HEK293 (cell line): ENCODE data around the gene NTRK3.

Experiments
- CTCF ChIA-PET: fragments of 350-600 bp; formaldehyde crosslinking; extraction: SDS; loops from one replicate; lab custom pipeline; 2021; ENCODE audit warnings: antibody characterized with exemption; lab: Yijun Ruan, JAX
- POLR2A ChIA-PET: fragments of 300-600 bp; formaldehyde crosslinking; extraction: SDS; loops from one replicate; lab custom pipeline; 2020; ENCODE audit warnings: antibody characterized with exemption, inconsistent platforms; lab: Yijun Ruan, JAX
- H3K27ac ChIP-seq: fragments of 200-500 bp; sonication (Bioruptor generic); 2 replicates; pipeline ENCODE4 v1.5.1; 2014; ENCODE audit warnings: low read depth, low read length, control low read depth, inconsistent platforms; ENCODE audit errors: extremely low read depth
- H3K36me3 ChIP-seq, 2 experiments: fragments of 200-500 bp in 1 of 2; sonication (Bioruptor generic) in 1 of 2; 1 replicate in 1 of 2; 2 replicates in 1 of 2; pipeline ENCODE4 v1.5.1; 2014 to 2017; ENCODE audit warnings: inconsistent platforms in 2 of 2, low read length in 2 of 2; ENCODE audit not compliant: control insufficient read depth in 2 of 2, insufficient read depth in 1 of 2
- H3K4me1 ChIP-seq: fragments of 200-500 bp; sonication (Bioruptor generic); 2 replicates; pipeline ENCODE4 v1.5.1; 2014; ENCODE audit warnings: mild to moderate bottlenecking, low read length, inconsistent platforms; ENCODE audit not compliant: control insufficient read depth, insufficient read depth
- H3K4me3 ChIP-seq: 2 replicates; pipeline ENCODE4 v1.5.1; 2011; ENCODE audit warnings: low read depth, mild to moderate bottlenecking, control low read depth, low read length, moderate library complexity
- H3K9me3 ChIP-seq: fragments of 200-500 bp; sonication (Bioruptor generic); 2 replicates; pipeline ENCODE4 v1.5.1; 2014; ENCODE audit warnings: low read depth, low read length, inconsistent platforms; ENCODE audit not compliant: control insufficient read depth, insufficient read depth
- GLI4 ChIP-seq: fragments of 450-650 bp; formaldehyde crosslinking; IDR thresholded peaks from 2 replicates; pipeline ENCODE4 v1.5.1; 2016; ENCODE audit warnings: missing biosample characterization, missing genetic modification characterization
- HOXC10 ChIP-seq: sonication (generic); formaldehyde crosslinking; IDR thresholded peaks from 2 replicates; pipeline ENCODE4 v1.8.1; 2023; ENCODE audit warnings: mild to moderate bottlenecking, missing genetic modification reagents
- IKZF3 ChIP-seq: fragments of 450-650 bp; IDR thresholded peaks from 2 replicates; pipeline ENCODE4 v1.5.0; 2018; ENCODE audit warnings: missing biosample characterization, mild to moderate bottlenecking, missing genetic modification characterization, moderate library complexity
- KLF7 ChIP-seq: fragments of 450-650 bp; formaldehyde crosslinking; IDR thresholded peaks from 2 replicates; pipeline ENCODE4 v1.5.1; 2016; ENCODE audit warnings: missing biosample characterization, missing genetic modification characterization, borderline replicate concordance
- KLF9 ChIP-seq: fragments of 450-650 bp; formaldehyde crosslinking; IDR thresholded peaks from 2 replicates; pipeline ENCODE4 v1.5.1; 2016; ENCODE audit warnings: missing biosample characterization, missing genetic modification characterization, low read depth
- OVOL3 ChIP-seq: fragments of 450-650 bp; formaldehyde crosslinking; IDR thresholded peaks from 2 replicates; pipeline ENCODE4 v1.5.1; 2016; ENCODE audit warnings: missing biosample characterization, missing genetic modification characterization
- REPIN1 ChIP-seq: fragments of 450-650 bp; formaldehyde crosslinking; IDR thresholded peaks from 2 replicates; pipeline ENCODE4 v1.5.1; 2017; ENCODE audit warnings: missing biosample characterization, missing genetic modification characterization, low read depth
- SETDB1 ChIP-seq: IDR thresholded peaks from one replicate; pipeline ENCODE4 v1.6.1; 2017; ENCODE audit warnings: mild to moderate bottlenecking, low read length, moderate library complexity, mixed read lengths; ENCODE audit not compliant: insufficient read length
- ZFP37 ChIP-seq: fragments of 450-650 bp; formaldehyde crosslinking; IDR thresholded peaks from 2 replicates; pipeline ENCODE4 v1.5.1; 2016; ENCODE audit warnings: missing biosample characterization, missing genetic modification characterization
- ZFP41 ChIP-seq: fragments of 450-650 bp; formaldehyde crosslinking; IDR thresholded peaks from 2 replicates; pipeline ENCODE4 v1.5.1; 2016; ENCODE audit warnings: missing biosample characterization, missing genetic modification characterization, borderline replicate concordance
- ZFP69B ChIP-seq: fragments of 450-650 bp; formaldehyde crosslinking; IDR thresholded peaks from 2 replicates; pipeline ENCODE4 v1.5.1; 2016; ENCODE audit warnings: missing biosample characterization, missing genetic modification characterization
- ZIC2 ChIP-seq: fragments of 450-650 bp; formaldehyde crosslinking; IDR thresholded peaks from 2 replicates; pipeline ENCODE4 v1.5.1; 2016; ENCODE audit warnings: missing biosample characterization, missing genetic modification characterization
- ZNF140 ChIP-seq: fragments of 450-650 bp; formaldehyde crosslinking; IDR thresholded peaks from 2 replicates; pipeline ENCODE4 v1.5.1; 2016; ENCODE audit warnings: missing biosample characterization, missing genetic modification characterization
- ZNF221 ChIP-seq: fragments of 450-650 bp; formaldehyde crosslinking; IDR thresholded peaks from 2 replicates; pipeline ENCODE4 v1.5.1; 2017; ENCODE audit warnings: missing biosample characterization, missing genetic modification characterization, borderline replicate concordance
- ZNF292 ChIP-seq: fragments of 450-650 bp; formaldehyde crosslinking; IDR thresholded peaks from 2 replicates; pipeline ENCODE4 v1.5.1; 2016; ENCODE audit warnings: low read depth, missing biosample characterization, missing genetic modification characterization, borderline replicate concordance
- ZNF311 ChIP-seq: fragments of 450-650 bp; formaldehyde crosslinking; IDR thresholded peaks from 2 replicates; pipeline ENCODE4 v1.5.1; 2017; ENCODE audit warnings: missing biosample characterization, missing genetic modification characterization, borderline replicate concordance
- ZNF544 ChIP-seq: fragments of 450-650 bp; formaldehyde crosslinking; IDR thresholded peaks from 2 replicates; pipeline ENCODE4 v1.5.0; 2017; ENCODE audit warnings: missing biosample characterization, missing genetic modification characterization
- ZNF555 ChIP-seq: fragments of 450-650 bp; formaldehyde crosslinking; conservative IDR thresholded peaks from 2 replicates; pipeline ENCODE4 v1.5.1; 2017; ENCODE audit warnings: missing biosample characterization, mild to moderate bottlenecking, missing genetic modification characterization, inconsistent platforms
- ZNF571 ChIP-seq: fragments of 450-650 bp; formaldehyde crosslinking; IDR thresholded peaks from 2 replicates; pipeline ENCODE4 v1.5.0; 2017; ENCODE audit warnings: missing biosample characterization, missing genetic modification characterization
- ZNF626 ChIP-seq: fragments of 450-650 bp; sonication (Bioruptor Pico); formaldehyde crosslinking; IDR thresholded peaks from 2 replicates; pipeline ENCODE4 v1.5.1; 2018; ENCODE audit warnings: missing biosample characterization, missing genetic modification characterization, inconsistent platforms
- ZNF664 ChIP-seq: fragments of 450-650 bp; formaldehyde crosslinking; IDR thresholded peaks from 2 replicates; pipeline ENCODE4 v1.5.1; 2016; ENCODE audit warnings: missing biosample characterization, missing genetic modification characterization
- ZNF670 ChIP-seq: fragments of 450-650 bp; formaldehyde crosslinking; IDR thresholded peaks from 2 replicates; pipeline ENCODE4 v1.5.1; 2016; ENCODE audit warnings: missing biosample characterization, missing genetic modification characterization, low read depth
- ZNF837 ChIP-seq: fragments of 450-650 bp; formaldehyde crosslinking; IDR thresholded peaks from 2 replicates; pipeline ENCODE4 v1.5.1; 2016; ENCODE audit warnings: missing biosample characterization, missing genetic modification characterization
- TF ChIP-seq, protein P1 (sequence below): fragments of 450-650 bp; formaldehyde crosslinking; IDR thresholded peaks from 2 replicates; pipeline ENCODE4 v1.5.1; 2017; ENCODE audit warnings: missing biosample characterization, missing genetic modification characterization
- TF ChIP-seq, protein P2 (sequence below): fragments of 450-650 bp; formaldehyde crosslinking; IDR thresholded peaks from 2 replicates; pipeline ENCODE4 v1.5.1; 2016; ENCODE audit warnings: missing biosample characterization, missing genetic modification characterization
- TF ChIP-seq, protein P3 (sequence below): fragments of 450-650 bp; formaldehyde crosslinking; IDR thresholded peaks from 2 replicates; pipeline ENCODE4 v1.5.1; 2016; ENCODE audit warnings: missing biosample characterization, missing genetic modification characterization
- TF ChIP-seq, protein P4 (sequence below): fragments of 450-650 bp; formaldehyde crosslinking; IDR thresholded peaks from 2 replicates; pipeline ENCODE4 v1.5.1; 2016; ENCODE audit warnings: missing biosample characterization, missing genetic modification characterization
- TF ChIP-seq, protein P5 (sequence below): fragments of 450-650 bp; formaldehyde crosslinking; IDR thresholded peaks from 2 replicates; pipeline ENCODE4 v1.5.1; 2016; ENCODE audit warnings: missing biosample characterization, missing genetic modification characterization
- TF ChIP-seq, protein P6 (sequence below): fragments of 450-650 bp; formaldehyde crosslinking; IDR thresholded peaks from 2 replicates; pipeline ENCODE4; 2016; ENCODE audit warnings: missing biosample characterization, missing genetic modification characterization
- TF ChIP-seq, protein P7 (sequence below): fragments of 450-650 bp; formaldehyde crosslinking; IDR thresholded peaks from 2 replicates; pipeline ENCODE4 v1.5.1; 2017; ENCODE audit warnings: missing biosample characterization, missing genetic modification characterization

NTRK3 gene

DNA sequence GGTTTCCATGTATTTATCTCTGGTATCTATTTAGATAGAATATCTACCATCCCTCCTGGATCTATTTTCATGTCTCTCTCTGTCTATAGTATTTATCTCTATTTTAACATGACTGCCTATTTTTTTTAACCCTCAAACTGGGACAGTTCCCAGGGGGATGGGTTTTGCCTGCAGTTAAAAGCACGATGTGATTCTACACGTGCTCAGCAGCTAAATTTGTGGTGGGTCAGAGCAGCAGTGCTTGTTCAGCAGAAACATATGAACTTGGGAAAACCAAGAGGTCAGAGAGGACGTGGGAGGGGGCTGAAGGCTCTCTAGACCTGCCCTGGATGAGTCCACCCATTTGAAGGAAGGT lies 189.2 kb downstream of the NTRK3 start:
- no peak overlapping the region for H3K27ac ChIP-seq

DNA sequence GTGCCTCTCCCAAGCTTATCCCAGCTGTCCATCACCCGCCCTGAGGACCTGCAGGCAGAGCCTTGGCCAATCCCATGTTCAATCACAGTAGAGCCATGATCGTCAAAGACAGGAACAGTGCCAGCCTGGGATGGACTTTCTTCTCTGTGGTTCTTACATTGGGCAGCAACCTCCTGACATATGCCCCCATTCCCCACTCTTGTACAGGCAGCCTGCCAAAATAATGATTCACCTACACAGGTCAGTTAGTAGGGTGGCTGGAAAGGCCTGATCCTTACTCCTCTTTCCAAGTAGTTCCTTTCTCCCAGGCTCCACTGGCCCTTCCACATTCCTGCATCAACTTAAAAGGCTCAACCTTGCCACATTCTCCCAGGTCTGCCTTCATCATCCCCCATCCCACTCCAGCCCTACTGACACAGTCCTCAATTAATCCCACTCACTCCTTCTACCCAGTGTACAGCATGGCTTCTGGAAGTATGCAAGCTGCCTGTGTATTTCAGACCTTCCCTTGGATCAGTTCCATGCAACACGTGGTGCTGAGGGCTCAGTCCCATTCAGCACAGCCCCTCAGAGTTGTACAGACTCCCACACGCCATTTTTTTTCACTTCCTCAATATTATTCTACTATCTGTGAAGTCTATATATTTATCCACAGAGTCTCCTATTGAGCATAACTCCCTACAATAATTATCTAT lies 189.8 kb downstream of the NTRK3 start:
- POLR2A ChIA-PET = no interaction called here
- H3K27ac ChIP-seq = no peak overlapping the region
- H3K4me1 ChIP-seq = no peaks in the 10 kb centered on the region
- H3K9me3 ChIP-seq = no peaks in the 10 kb centered on the region
- H3K36me3 ChIP-seq = no peaks in the 10 kb centered on the region
- no peak overlapping the region for H3K4me3 ChIP-seq
- CTCF ChIA-PET = no interaction called here
- TF ChIP-seq, protein P1, sequence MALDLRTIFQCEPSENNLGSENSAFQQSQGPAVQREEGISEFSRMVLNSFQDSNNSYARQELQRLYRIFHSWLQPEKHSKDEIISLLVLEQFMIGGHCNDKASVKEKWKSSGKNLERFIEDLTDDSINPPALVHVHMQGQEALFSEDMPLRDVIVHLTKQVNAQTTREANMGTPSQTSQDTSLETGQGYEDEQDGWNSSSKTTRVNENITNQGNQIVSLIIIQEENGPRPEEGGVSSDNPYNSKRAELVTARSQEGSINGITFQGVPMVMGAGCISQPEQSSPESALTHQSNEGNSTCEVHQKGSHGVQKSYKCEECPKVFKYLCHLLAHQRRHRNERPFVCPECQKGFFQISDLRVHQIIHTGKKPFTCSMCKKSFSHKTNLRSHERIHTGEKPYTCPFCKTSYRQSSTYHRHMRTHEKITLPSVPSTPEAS (tag by site-specific recombination) = no peak
- TF ChIP-seq ZNF664 (tag by site-specific recombination) (no peak), IKZF3 (tag by site-specific recombination) (no peak), ZNF837 (tag by site-specific recombination) (no peak), ZNF670 (no peak), HOXC10 (CRISPR knock-in tag) (no peak), ZNF221 (tag by site-specific recombination) (no peak), ZFP41 (tag by site-specific recombination) (no peak), ZNF140 (tag by site-specific recombination) (no peak), ZIC2 (tag by site-specific recombination) (no peak), KLF7 (no peak), REPIN1 (tag by site-specific recombination) (no peak), SETDB1 (no peak), ZFP69B (tag by site-specific recombination) (no peak)
- TF ChIP-seq, protein P2, sequence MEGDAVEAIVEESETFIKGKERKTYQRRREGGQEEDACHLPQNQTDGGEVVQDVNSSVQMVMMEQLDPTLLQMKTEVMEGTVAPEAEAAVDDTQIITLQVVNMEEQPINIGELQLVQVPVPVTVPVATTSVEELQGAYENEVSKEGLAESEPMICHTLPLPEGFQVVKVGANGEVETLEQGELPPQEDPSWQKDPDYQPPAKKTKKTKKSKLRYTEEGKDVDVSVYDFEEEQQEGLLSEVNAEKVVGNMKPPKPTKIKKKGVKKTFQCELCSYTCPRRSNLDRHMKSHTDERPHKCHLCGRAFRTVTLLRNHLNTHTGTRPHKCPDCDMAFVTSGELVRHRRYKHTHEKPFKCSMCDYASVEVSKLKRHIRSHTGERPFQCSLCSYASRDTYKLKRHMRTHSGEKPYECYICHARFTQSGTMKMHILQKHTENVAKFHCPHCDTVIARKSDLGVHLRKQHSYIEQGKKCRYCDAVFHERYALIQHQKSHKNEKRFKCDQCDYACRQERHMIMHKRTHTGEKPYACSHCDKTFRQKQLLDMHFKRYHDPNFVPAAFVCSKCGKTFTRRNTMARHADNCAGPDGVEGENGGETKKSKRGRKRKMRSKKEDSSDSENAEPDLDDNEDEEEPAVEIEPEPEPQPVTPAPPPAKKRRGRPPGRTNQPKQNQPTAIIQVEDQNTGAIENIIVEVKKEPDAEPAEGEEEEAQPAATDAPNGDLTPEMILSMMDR (tag by site-specific recombination) = no peak
- TF ChIP-seq, protein P3, sequence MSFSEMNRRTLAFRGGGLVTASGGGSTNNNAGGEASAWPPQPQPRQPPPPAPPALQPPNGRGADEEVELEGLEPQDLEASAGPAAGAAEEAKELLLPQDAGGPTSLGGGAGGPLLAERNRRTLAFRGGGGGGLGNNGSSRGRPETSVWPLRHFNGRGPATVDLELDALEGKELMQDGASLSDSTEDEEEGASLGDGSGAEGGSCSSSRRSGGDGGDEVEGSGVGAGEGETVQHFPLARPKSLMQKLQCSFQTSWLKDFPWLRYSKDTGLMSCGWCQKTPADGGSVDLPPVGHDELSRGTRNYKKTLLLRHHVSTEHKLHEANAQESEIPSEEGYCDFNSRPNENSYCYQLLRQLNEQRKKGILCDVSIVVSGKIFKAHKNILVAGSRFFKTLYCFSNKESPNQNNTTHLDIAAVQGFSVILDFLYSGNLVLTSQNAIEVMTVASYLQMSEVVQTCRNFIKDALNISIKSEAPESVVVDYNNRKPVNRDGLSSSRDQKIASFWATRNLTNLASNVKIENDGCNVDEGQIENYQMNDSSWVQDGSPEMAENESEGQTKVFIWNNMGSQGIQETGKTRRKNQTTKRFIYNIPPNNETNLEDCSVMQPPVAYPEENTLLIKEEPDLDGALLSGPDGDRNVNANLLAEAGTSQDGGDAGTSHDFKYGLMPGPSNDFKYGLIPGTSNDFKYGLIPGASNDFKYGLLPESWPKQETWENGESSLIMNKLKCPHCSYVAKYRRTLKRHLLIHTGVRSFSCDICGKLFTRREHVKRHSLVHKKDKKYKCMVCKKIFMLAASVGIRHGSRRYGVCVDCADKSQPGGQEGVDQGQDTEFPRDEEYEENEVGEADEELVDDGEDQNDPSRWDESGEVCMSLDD (tag by site-specific recombination) = no peak
- TF ChIP-seq, protein P4, sequence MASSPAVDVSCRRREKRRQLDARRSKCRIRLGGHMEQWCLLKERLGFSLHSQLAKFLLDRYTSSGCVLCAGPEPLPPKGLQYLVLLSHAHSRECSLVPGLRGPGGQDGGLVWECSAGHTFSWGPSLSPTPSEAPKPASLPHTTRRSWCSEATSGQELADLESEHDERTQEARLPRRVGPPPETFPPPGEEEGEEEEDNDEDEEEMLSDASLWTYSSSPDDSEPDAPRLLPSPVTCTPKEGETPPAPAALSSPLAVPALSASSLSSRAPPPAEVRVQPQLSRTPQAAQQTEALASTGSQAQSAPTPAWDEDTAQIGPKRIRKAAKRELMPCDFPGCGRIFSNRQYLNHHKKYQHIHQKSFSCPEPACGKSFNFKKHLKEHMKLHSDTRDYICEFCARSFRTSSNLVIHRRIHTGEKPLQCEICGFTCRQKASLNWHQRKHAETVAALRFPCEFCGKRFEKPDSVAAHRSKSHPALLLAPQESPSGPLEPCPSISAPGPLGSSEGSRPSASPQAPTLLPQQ = no peak
- TF ChIP-seq, protein P5, sequence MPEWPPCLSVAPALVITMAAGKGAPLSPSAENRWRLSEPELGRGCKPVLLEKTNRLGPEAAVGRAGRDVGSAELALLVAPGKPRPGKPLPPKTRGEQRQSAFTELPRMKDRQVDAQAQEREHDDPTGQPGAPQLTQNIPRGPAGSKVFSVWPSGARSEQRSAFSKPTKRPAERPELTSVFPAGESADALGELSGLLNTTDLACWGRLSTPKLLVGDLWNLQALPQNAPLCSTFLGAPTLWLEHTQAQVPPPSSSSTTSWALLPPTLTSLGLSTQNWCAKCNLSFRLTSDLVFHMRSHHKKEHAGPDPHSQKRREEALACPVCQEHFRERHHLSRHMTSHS (tag by site-specific recombination) = no peak

More for the DNA sequence above, 189.2 kb downstream of the NTRK3 start:
- TF ChIP-seq ZNF311 = no peak
- no peak for TF ChIP-seq ZNF555
- no peak for TF ChIP-seq ZNF292 (tag by site-specific recombination)
- no peak for TF ChIP-seq ZNF544 (tag by site-specific recombination)
- no peak for TF ChIP-seq ZFP37 (tag by site-specific recombination)
- TF ChIP-seq GLI4 (tag by site-specific recombination) = no peak
- no peak for TF ChIP-seq ZNF626 (tag by site-specific recombination)
- TF ChIP-seq ZNF571 (tag by site-specific recombination) = no peak
- no peak for TF ChIP-seq OVOL3 (tag by site-specific recombination)
- TF ChIP-seq, protein P6, sequence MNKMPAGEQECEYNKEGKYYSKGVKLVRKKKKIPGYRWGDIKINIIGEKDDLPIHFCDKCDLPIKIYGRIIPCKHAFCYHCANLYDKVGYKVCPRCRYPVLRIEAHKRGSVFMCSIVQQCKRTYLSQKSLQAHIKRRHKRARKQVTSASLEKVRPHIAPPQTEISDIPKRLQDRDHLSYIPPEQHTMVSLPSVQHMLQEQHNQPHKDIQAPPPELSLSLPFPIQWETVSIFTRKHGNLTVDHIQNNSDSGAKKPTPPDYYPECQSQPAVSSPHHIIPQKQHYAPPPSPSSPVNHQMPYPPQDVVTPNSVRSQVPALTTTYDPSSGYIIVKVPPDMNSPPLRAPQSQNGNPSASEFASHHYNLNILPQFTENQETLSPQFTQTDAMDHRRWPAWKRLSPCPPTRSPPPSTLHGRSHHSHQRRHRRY (tag by site-specific recombination) = no peak
- TF ChIP-seq KLF9 (tag by site-specific recombination) = no peak
- TF ChIP-seq, protein P7, sequence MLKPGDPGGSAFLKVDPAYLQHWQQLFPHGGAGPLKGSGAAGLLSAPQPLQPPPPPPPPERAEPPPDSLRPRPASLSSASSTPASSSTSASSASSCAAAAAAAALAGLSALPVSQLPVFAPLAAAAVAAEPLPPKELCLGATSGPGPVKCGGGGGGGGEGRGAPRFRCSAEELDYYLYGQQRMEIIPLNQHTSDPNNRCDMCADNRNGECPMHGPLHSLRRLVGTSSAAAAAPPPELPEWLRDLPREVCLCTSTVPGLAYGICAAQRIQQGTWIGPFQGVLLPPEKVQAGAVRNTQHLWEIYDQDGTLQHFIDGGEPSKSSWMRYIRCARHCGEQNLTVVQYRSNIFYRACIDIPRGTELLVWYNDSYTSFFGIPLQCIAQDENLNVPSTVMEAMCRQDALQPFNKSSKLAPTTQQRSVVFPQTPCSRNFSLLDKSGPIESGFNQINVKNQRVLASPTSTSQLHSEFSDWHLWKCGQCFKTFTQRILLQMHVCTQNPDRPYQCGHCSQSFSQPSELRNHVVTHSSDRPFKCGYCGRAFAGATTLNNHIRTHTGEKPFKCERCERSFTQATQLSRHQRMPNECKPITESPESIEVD = no peak
- TF ChIP-seq, all 188 proteins: peak for 0
- ChIA-PET CTCF (no interaction called here), POLR2A (no interaction called here)
- no peaks in the 10 kb centered on the region for H3K9me3 ChIP-seq
- no peaks in the 10 kb centered on the region for H3K4me1 ChIP-seq
- no peaks in the 10 kb centered on the region for H3K36me3 ChIP-seq
- no peak overlapping the region for H3K4me3 ChIP-seq
